Esophagus (tissue), 2 donors: Measurements from ENCODE around the gene SELP. TPM values are rescaled to one million over a fixed set of nuclear protein-coding genes. Genes with fewer than 3 reads are reported as not detected.

Experiments used
- H3K27ac ChIP-seq, 2 donors: one replicate each; pipeline ENCODE4 v1.5.1; 2013; ENCODE audit warnings: low read depth in 2 of 2, mild to moderate bottlenecking in 2 of 2, inconsistent platforms in 1 of 2, low read length in 1 of 2, moderate library complexity in 1 of 2
- H3K27me3 ChIP-seq, 2 donors: one replicate each; pipeline ENCODE4 v1.6.1; 2013; ENCODE audit warnings: low read length in 2 of 2, control low read depth in 1 of 2, mild to moderate bottlenecking in 1 of 2; ENCODE audit not compliant: insufficient read depth in 2 of 2, control insufficient read depth in 1 of 2
- H3K36me3 ChIP-seq, 2 donors: one replicate each; pipeline ENCODE4 v1.6.1; 2013; ENCODE audit warnings: low read length in 1 of 2; ENCODE audit not compliant: control insufficient read depth in 2 of 2, insufficient read depth in 2 of 2
- H3K4me1 ChIP-seq, 2 donors: one replicate each; pipeline ENCODE4 v1.6.1; 2013; ENCODE audit warnings: low read length in 1 of 2; ENCODE audit not compliant: control insufficient read depth in 2 of 2, insufficient read depth in 2 of 2
- H3K4me3 ChIP-seq, 2 donors: one replicate each; pipeline ENCODE4 v1.5.1; 2013; ENCODE audit warnings: low read length in 2 of 2, mild to moderate bottlenecking in 2 of 2, low read depth in 1 of 2, moderate library complexity in 1 of 2
- H3K9me3 ChIP-seq, 2 donors: one replicate each; pipeline ENCODE4 v1.6.1; 2013; ENCODE audit warnings: mild to moderate bottlenecking in 2 of 2, low read depth in 1 of 2, low read length in 1 of 2, moderate library complexity in 1 of 2; ENCODE audit not compliant: control insufficient read depth in 2 of 2, insufficient read depth in 1 of 2
- WGBS, 2 donors: extraction: QIAGEN DNeasy Blood & Tissue Kit; methylation state at CpG; one replicate each; pipeline ENCODE4 v1.1.7; 2013; 5-methylcytosine and 5-hydroxymethylcytosine counted together
- polyA plus RNA-seq, 2 donors: library from polyadenylated mRNA; stranded (reverse); fragments of 200-250 nt; gene quantifications; one replicate each; pipeline ENCODE4 v1.2.3, GENCODE V29; 2013
- donor health status: healthy with polysubstance abuse.
- donor health status: Bipolar disorder and iron deficiency.

SELP gene
- polyA plus RNA-seq, 2 donors: 1.5 to 2.1 TPM

- Histone ChIP-seq H3K4me1 (peaks cover 0 to 4% of the 10 kb centered on the region in 2 donors), H3K36me3 (no peaks in the 10 kb centered on the region), H3K4me3 (no peak overlapping the region), H3K27me3 (no peaks in the 10 kb centered on the region), H3K9me3 (no peaks in the 10 kb centered on the region), H3K27ac (no peak overlapping the region)
- WGBS, 2 donors: 15 to 22% methylated on average over 5 of the region's 5 CpGs
Measured at GRCh38 chr1:169586067-169586394, 43.9 kb downstream of the SELP start.

DNA sequence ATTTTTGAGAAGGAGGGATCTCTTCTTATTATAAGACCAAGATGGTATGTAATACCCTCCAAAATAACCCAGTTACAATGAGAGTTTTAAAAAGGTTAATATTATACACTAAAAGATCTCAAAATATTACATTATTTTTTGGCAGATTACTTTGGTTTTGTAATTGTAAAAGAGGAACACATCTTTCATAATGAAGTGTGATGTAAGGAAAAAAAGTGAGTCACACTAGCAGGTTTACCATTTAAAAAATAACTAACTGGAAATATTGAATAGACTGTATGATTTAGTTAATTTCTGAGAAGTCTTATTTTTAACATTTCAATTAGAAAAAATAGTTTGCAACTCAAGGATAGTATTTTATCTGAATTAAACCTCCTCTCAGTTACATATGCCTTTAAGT, 44.7 kb downstream of the SELP start:
- no peaks in the 10 kb centered on the region for H3K36me3 ChIP-seq
- H3K27me3 ChIP-seq: no peaks in the 10 kb centered on the region
- peaks cover 0 to 4% of the 10 kb centered on the region in 2 donors for H3K4me1 ChIP-seq
- no peaks in the 10 kb centered on the region for H3K9me3 ChIP-seq
- H3K4me3 ChIP-seq: no peak overlapping the region
- H3K27ac ChIP-seq: no peak overlapping the region

DNA sequence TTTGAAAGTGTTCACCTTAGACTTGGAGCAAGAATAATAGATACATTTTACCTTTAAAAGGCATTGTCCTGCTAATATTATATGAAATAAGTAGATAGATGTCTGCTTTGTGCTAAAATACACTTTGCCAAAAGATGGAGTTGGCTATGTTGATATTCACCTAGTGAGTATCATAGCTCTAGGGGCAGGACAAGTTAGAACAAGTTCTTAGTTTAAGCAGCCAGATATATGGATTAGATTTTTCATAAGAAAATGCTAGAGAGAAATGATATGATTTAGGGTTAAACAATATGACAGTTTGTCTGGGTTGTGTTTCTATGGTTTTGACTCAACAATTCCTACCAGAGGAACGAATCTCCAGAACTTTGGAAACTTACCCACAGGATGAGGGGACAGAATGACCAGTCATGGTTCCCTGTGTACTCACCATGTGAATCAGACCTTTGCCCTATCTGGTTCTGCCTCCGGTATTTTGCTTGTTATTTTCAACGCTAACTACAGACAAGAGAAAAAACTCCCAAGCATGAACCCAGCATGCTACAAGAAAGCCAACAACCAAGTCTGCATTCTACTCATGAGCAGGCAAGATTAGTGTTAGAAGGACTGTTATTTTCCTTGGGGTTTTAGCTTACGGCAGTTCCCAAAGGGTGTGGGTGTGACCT, 45.3 kb downstream of the SELP start:
- WGBS, 2 donors: 32 to 47% methylated on average over 4 of the region's 4 CpGs
- Histone ChIP-seq H3K27ac (no peak overlapping the region), H3K27me3 (no peaks in the 10 kb centered on the region)

DNA sequence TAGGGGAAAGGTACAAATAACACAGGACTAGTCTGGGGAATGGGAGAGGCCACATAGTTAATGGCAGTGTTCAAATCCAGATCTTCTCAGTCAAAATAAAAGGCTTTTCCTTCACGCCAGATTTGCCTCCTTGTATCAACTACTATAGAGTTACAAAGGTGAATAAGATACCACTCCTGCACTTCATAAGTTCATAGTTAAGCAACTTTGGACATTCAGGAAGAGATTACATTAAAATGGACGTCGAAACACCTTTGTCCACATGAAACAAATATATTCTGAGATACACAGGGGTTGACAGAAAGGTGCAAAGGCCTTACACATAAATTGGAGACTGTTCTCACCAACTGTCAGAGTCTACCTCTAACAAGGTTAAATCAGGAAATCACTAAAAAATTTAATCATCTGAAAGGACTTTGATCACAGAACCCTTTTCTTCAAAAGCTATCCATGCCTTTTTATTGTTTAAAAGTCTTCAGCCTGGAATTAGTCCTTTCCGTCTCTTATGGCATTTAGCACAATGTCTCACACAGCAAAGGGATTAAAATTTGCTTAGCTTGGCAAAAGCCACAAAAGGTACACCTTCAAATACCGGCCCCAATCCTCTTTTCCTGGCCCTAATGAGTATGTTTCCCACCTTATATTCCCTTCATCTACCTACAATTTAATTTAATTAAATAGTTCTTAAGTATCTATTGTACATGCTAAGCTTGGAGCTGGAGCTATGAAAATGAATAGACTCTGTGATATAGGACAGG, 51.8 kb downstream of the SELP start:
- H3K27ac ChIP-seq: no peak overlapping the region
- H3K9me3 ChIP-seq: no peaks in the 10 kb centered on the region
- no peaks in the 10 kb centered on the region for H3K4me1 ChIP-seq
- H3K27me3 ChIP-seq: no peaks in the 10 kb centered on the region
- WGBS, 2 donors: 64 to 71% methylated on average over 5 of the region's 5 CpGs
- H3K36me3 ChIP-seq: no peaks in the 10 kb centered on the region
- H3K4me3 ChIP-seq: no peak overlapping the region

More for the DNA sequence above, 45.3 kb downstream of the SELP start:
- Histone ChIP-seq H3K4me1 (peaks cover 0 to 4% of the 10 kb centered on the region in 2 donors), H3K9me3 (no peaks in the 10 kb centered on the region), H3K36me3 (no peaks in the 10 kb centered on the region), H3K4me3 (no peak overlapping the region)

GRCh38 chr1:169576935-169577331, 53.0 kb downstream of the SELP start:
- Histone ChIP-seq H3K9me3 (no peaks in the 10 kb centered on the region), H3K27ac (no peak overlapping the region), H3K27me3 (no peaks in the 10 kb centered on the region), H3K4me1 (no peaks in the 10 kb centered on the region), H3K36me3 (no peaks in the 10 kb centered on the region), H3K4me3 (no peak overlapping the region)
- WGBS, 2 donors: 81 to 97% methylated on average over 1 of the region's 1 CpG

- Histone ChIP-seq H3K27me3 (no peaks in the 10 kb centered on the region), H3K4me3 (no peak overlapping the region), H3K27ac (no peak overlapping the region), H3K9me3 (no peaks in the 10 kb centered on the region), H3K36me3 (no peaks in the 10 kb centered on the region), H3K4me1 (no peaks in the 10 kb centered on the region)
- WGBS, 2 donors: 80 to 82% methylated on average over 5 of the region's 5 CpGs
Measured at GRCh38 chr1:169576241-169576934, 53.5 kb downstream of the SELP start.

GRCh38 chr1:169574336-169574735, 55.6 kb downstream of the SELP start:
- H3K36me3 ChIP-seq: no peaks in the 10 kb centered on the region
- no peak overlapping the region for H3K4me3 ChIP-seq
- H3K27me3 ChIP-seq: no peaks in the 10 kb centered on the region
- WGBS, 2 donors: 44 to 49% methylated on average over 4 of the region's 4 CpGs
- no peaks in the 10 kb centered on the region for H3K9me3 ChIP-seq
- H3K4me1 ChIP-seq: no peaks in the 10 kb centered on the region
- no peak overlapping the region for H3K27ac ChIP-seq

DNA sequence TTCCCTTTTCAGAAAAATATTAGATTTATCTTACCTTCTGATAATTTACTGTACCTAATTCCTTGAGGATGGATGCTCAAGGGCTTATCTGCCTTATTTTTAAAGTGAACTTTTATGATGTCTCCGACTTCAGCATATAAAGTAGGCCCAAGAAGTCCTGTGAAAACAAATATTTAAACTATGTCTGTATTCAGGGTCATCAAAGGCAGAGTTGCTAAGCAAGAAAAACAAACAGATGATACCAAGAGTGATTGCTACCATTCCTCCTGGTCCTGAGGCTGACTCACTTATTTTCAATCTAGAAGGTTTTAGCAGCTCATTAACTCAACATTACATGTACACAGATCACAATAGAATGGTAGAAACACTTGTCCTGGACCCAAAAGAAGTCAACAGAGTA, 57.7 kb downstream of the SELP start:
- H3K36me3 ChIP-seq: no peaks in the 10 kb centered on the region
- no peaks in the 10 kb centered on the region for H3K27me3 ChIP-seq
- H3K4me3 ChIP-seq: no peak overlapping the region
- no peaks in the 10 kb centered on the region for H3K4me1 ChIP-seq
- WGBS, 2 donors: 36 to 37% methylated on average over 1 of the region's 1 CpG
- H3K27ac ChIP-seq: no peak overlapping the region
- H3K9me3 ChIP-seq: no peaks in the 10 kb centered on the region

DNA sequence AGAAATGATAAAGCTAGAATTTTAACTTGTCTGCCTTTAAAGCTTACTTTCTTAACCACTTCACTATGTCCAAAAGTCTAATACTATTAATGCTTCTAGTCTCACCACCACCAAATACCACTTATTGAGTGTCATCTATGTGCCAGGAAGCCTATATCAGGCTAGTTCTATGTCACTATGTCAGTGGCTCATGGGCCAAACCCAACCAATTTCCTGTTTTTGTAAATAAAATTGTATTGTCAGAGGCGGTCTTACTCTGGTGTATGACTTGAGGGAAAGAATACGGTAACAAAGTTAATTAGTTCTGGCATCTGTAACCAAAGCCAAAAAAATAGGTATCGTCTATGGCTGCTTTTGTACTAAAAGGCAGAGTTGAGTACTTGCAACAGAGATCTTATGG, 58.5 kb downstream of the SELP start:
- no peak overlapping the region for H3K4me3 ChIP-seq
- WGBS, 2 donors: 69 to 77% methylated on average over 3 of the region's 3 CpGs
- no peaks in the 10 kb centered on the region for H3K4me1 ChIP-seq
- no peaks in the 10 kb centered on the region for H3K27me3 ChIP-seq
- no peak overlapping the region for H3K27ac ChIP-seq
- no peaks in the 10 kb centered on the region for H3K9me3 ChIP-seq
- H3K36me3 ChIP-seq: no peaks in the 10 kb centered on the region
